Body of pancreas (tissue), 4 donors: Measurements from ENCODE around the gene DNAJB13. TPM values are rescaled to one million over a fixed set of nuclear protein-coding genes. Genes with fewer than 3 reads are reported as not detected.

ENCODE experiments used
- ATAC-seq: fragments of 150-250 bp; one replicate; pipeline ENCODE4 v1.9.1; 2016
- DNase-seq, 4 donors: peaks; one replicate each; pipeline ENCODE4 v3.0.0-alpha.2; 2019
- H3K27ac ChIP-seq, 4 donors: fragments of 200-600 bp; sonication (generic); 1 replicate in 3 of 4; 2 replicates in 1 of 4; pipeline versions ENCODE4 v1.5.1 to v1.6.1; 2016 to 2019; ENCODE audit warnings: mild to moderate bottlenecking in 1 of 4, mixed read lengths in 1 of 4, moderate library complexity in 1 of 4
- H3K27me3 ChIP-seq, 2 donors: fragments of 200-600 bp; sonication (generic); one replicate each; pipeline ENCODE4 v1.6.0; 2016; ENCODE audit warnings: mild to moderate bottlenecking in 1 of 2
- H3K36me3 ChIP-seq, 2 donors: fragments of 200-600 bp; sonication (generic); replicated peaks in 1 of 2; 2 replicates each; pipeline ENCODE4 v1.5.1; 2016; ENCODE audit warnings: low read depth in 2 of 2; ENCODE audit not compliant: insufficient read depth in 1 of 2
- H3K4me1 ChIP-seq: fragments of 200-600 bp; sonication (generic); one replicate; pipeline ENCODE4 v1.6.0; 2016
- H3K4me3 ChIP-seq, 2 donors: fragments of 200-600 bp; sonication (generic); 1 replicate in 1 of 2; 2 replicates in 1 of 2; pipeline ENCODE4 v1.5.1; 2016 to 2019
- H3K9me3 ChIP-seq, 3 donors: fragments of 200-600 bp; sonication (generic); 1 replicate in 2 of 3; 2 replicates in 1 of 3; pipeline ENCODE4 v1.5.1; 2016
- POLR2A ChIP-seq, 3 donors: fragments of 450-650 bp; IDR thresholded peaks; one replicate each; pipeline ENCODE4 v1.6.1; 2016; ENCODE audit warnings: antibody characterized with exemption in 3 of 3, mild to moderate bottlenecking in 2 of 3
- WGBS, 2 donors: methylation state at CpG; one replicate each; pipeline ENCODE4 v1.1.5; 2017; 5-methylcytosine and 5-hydroxymethylcytosine counted together
- intact Hi-C: fragments of 100-400 bp; cut with DNase I; formaldehyde crosslinking; loops from one replicate; pipeline ENCODE4 v1.15.1; 2023
- total RNA-seq, 2 donors: library from RNA; depleted of rRNA; stranded (reverse); fragments of >200 nt; gene quantifications; one replicate each; pipeline ENCODE4 v1.1.0, GENCODE V29; 2016
- TF ChIP-seq, protein P1 (sequence below), 7 experiments: fragments of 450-650 bp in 4 of 7; fragments of 200-600 bp in 3 of 7; sonication (generic) in 3 of 7; IDR thresholded peaks; one replicate each; pipeline ENCODE4 v1.5.1; 2016 to 2019; ENCODE audit warnings: antibody characterized with exemption in 7 of 7

The DNAJB13 gene
- total RNA-seq, 2 donors from 2014 or later = 0.78 TPM; not detected in 1

DNA sequence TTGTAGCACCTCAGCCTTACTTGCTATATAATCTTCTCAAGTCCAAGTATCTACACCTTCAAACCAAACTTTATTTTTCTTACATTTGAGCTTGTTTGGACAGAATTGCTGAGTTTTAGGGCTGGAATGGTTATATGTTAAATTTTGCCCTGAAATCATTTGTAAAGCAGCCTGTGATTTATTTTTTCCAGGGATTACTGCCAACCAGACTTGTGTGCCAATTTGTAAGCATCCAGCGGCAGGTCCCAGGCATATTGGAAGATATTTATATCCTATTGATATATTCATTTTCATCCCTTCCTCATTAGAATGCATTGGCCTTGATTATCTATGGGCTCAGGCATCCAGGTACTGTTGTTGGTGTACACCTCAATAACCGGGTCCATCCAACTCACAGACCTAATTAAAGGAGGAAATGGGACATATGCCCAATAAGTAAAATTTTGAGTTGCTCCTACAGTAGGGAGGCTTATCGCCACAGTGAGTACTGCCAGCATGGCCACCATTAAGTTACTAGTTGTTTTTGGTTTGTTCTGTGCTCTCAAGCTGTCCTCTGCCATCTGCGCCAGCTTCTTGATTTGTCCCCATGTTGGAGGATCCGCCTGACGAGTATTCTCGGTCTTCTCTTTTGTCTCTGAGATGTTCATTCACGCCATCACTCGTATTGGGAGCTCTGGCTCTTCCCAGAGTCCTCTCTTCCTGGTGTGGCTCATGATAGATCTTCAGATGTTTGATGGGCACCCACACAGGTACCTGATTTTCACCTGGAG, 9.8 kb upstream of the DNAJB13 start:
- Histone ChIP-seq H3K9me3 (no peaks in the 10 kb centered on the region), H3K27me3 (no peaks in the 10 kb centered on the region), H3K27ac (no peak overlapping the region), H3K4me1 (no peaks in the 10 kb centered on the region), H3K36me3 (no peaks in the 10 kb centered on the region), H3K4me3 (no peak overlapping the region)
- ATAC-seq = no peak
- DNase-seq = no peak
- 93 to 95% methylated on average over 9 of the region's 9 CpGs for WGBS, 2 donors
- intact Hi-C loops = no loop called here
- no peak for TF ChIP-seq POLR2A (IDR thresholded peaks at IDR 0.05)
- TF ChIP-seq, protein P1, sequence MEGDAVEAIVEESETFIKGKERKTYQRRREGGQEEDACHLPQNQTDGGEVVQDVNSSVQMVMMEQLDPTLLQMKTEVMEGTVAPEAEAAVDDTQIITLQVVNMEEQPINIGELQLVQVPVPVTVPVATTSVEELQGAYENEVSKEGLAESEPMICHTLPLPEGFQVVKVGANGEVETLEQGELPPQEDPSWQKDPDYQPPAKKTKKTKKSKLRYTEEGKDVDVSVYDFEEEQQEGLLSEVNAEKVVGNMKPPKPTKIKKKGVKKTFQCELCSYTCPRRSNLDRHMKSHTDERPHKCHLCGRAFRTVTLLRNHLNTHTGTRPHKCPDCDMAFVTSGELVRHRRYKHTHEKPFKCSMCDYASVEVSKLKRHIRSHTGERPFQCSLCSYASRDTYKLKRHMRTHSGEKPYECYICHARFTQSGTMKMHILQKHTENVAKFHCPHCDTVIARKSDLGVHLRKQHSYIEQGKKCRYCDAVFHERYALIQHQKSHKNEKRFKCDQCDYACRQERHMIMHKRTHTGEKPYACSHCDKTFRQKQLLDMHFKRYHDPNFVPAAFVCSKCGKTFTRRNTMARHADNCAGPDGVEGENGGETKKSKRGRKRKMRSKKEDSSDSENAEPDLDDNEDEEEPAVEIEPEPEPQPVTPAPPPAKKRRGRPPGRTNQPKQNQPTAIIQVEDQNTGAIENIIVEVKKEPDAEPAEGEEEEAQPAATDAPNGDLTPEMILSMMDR (IDR thresholded peaks at IDR 0.05) = no peak

DNA sequence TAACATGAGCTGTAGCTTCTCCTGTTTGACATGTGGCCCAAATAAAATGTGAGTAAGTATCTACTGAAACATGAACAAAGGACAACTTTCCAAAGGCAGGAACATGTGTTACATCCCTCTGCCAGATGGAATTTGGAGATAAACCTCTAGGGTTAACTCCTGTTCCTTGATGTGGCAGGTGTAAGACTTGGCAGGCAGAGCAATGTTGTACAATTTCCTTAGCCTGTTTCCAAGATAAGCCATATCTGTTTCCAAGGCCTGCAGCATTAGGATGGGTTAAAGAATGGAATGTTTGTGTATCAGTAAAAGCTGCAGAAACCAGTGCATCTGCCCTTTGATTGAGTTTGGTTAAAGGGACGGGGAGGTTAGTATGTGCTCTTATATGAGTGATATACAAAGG, 8.8 kb upstream of the DNAJB13 start:
- DNase-seq (no peak), ATAC-seq (no peak)
- no peaks in the 10 kb centered on the region for H3K27me3 ChIP-seq
- H3K4me3 ChIP-seq = no peak overlapping the region
- WGBS, 2 donors = 68 to 85% methylated on average over 1 of the region's 1 CpG
- no peaks in the 10 kb centered on the region for H3K36me3 ChIP-seq
- TF ChIP-seq, protein P1 (IDR thresholded peaks at IDR 0.05) = no peak
- TF ChIP-seq POLR2A (IDR thresholded peaks at IDR 0.05) = no peak
- intact Hi-C loops = no loop called here
- H3K9me3 ChIP-seq = no peaks in the 10 kb centered on the region
- no peaks in the 10 kb centered on the region for H3K4me1 ChIP-seq
- H3K27ac ChIP-seq = no peak overlapping the region

DNA sequence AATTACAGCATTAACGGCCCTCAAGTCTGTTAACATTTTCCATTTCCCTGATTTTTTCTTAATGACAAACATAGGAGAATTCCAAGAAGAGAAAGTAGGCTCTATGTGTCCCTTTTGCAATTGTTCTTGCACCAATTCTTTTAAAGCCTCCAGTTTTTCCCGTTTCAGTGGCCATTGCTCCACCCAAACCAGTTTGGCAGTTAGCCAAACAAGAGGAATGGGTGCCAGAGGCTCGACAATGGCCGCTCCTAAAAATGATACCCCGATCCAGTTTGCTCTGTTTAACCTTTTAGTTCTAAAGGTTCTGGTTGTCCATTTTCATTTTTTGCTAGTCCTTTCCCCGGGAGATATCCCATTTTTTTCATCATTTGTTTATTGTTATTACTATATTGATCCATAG, 6.7 kb upstream of the DNAJB13 start:
- 64 to 68% methylated on average over 6 of the region's 6 CpGs for WGBS, 2 donors
- DNase-seq (no peak), ATAC-seq (no peak)
- intact Hi-C loops = no loop called here
- Histone ChIP-seq H3K27me3 (no peaks in the 10 kb centered on the region), H3K4me3 (no peak overlapping the region), H3K9me3 (no peaks in the 10 kb centered on the region), H3K36me3 (no peaks in the 10 kb centered on the region), H3K4me1 (no peaks in the 10 kb centered on the region), H3K27ac (no peak overlapping the region)
- TF ChIP-seq, protein P1 (IDR thresholded peaks at IDR 0.05) = no peak
- TF ChIP-seq POLR2A (IDR thresholded peaks at IDR 0.05) = no peak

DNA sequence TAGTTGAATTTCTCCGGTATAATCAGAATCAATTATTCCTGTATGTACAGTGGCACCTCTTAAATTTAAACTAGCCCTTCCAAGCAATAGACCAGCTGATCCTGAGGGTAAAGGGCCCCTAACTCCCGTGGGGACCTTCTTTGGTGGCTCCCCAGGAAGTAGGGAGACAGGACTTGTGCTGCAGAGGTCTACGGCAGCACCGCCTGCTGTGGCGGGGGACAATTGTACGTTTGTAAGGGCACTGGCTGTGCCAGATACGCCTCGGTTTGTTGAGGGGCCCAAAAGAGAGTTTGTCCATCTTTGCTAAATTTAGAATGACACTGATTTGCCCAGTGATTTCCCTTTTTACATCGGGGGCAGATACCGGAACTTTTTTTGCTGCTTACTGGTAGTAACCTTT, 5.9 kb upstream of the DNAJB13 start:
- H3K4me3 ChIP-seq = no peak overlapping the region
- no peaks in the 10 kb centered on the region for H3K4me1 ChIP-seq
- intact Hi-C loops = no loop called here
- no peaks in the 10 kb centered on the region for H3K9me3 ChIP-seq
- no peak for DNase-seq
- H3K27ac ChIP-seq = no peak overlapping the region
- no peaks in the 10 kb centered on the region for H3K27me3 ChIP-seq
- WGBS, 2 donors = 83 to 88% methylated on average over 10 of the region's 10 CpGs
- TF ChIP-seq POLR2A (IDR thresholded peaks at IDR 0.05) = no peak
- TF ChIP-seq, protein P1 (IDR thresholded peaks at IDR 0.05) = no peak
- H3K36me3 ChIP-seq = no peaks in the 10 kb centered on the region
- ATAC-seq = no peak

DNA sequence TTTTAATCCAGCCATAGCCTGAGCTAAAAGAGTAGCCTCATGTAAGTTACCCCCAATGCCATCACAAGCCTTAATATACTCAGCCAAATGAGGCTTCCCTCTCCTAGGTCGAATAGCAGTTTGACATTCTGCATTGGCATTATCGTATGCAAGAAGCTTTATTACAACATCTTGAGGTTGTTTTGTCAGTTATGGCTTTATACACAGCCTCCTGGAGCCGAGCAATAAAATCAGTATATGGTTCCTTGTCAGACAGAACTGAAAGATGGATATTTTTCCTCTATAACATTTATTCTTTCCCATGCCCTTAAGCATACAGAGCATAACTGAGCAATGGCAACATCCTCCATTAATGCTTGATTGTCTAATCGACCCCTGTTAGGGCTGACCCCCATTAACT, 5.4 kb upstream of the DNAJB13 start:
- ATAC-seq (no peak), DNase-seq (no peak)
- no peaks in the 10 kb centered on the region for H3K4me1 ChIP-seq
- no peaks in the 10 kb centered on the region for H3K36me3 ChIP-seq
- H3K4me3 ChIP-seq = no peak overlapping the region
- no peaks in the 10 kb centered on the region for H3K27me3 ChIP-seq
- H3K27ac ChIP-seq = no peak overlapping the region
- WGBS, 2 donors = 54 to 66% methylated on average over 4 of the region's 4 CpGs
- intact Hi-C loops = no loop called here
- no peak for TF ChIP-seq POLR2A (IDR thresholded peaks at IDR 0.05)
- TF ChIP-seq, protein P1 (IDR thresholded peaks at IDR 0.05) = no peak
- no peaks in the 10 kb centered on the region for H3K9me3 ChIP-seq
